Sigmoid colon (tissue), 7 donors: ENCODE data around the gene MTA3. TPM values are rescaled to one million over a fixed set of nuclear protein-coding genes. Genes with fewer than 3 reads are reported as not detected.

Source experiments
- DNase-seq: peaks from one replicate; pipeline ENCODE4 v3.0.0-alpha.2; 2019
- H3K27ac ChIP-seq, 4 donors: fragments of 200-600 bp; sonication (generic); one replicate each; pipeline ENCODE4 v1.5.1; 2016 to 2019; ENCODE audit warnings: mild to moderate bottlenecking in 1 of 4
- H3K27me3 ChIP-seq, 3 donors: fragments of 200-600 bp; sonication (generic); one replicate each; pipeline ENCODE4 v1.5.1; 2019; ENCODE audit warnings: mild to moderate bottlenecking in 1 of 3
- H3K36me3 ChIP-seq, 4 donors: fragments of 200-600 bp; sonication (generic); one replicate each; pipeline ENCODE4 v1.5.1; 2016 to 2019
- H3K4me1 ChIP-seq, 4 donors: fragments of 200-600 bp; sonication (generic); one replicate each; pipeline ENCODE4 v1.5.1; 2017 to 2019
- H3K4me3 ChIP-seq, 4 donors: fragments of 200-600 bp; sonication (generic); one replicate each; pipeline ENCODE4 v1.5.1; 2017 to 2019; ENCODE audit warnings: mild to moderate bottlenecking in 2 of 4, moderate library complexity in 1 of 4
- H3K9me3 ChIP-seq, 4 donors: fragments of 200-600 bp in 3 of 4; sonication (generic) in 3 of 4; one replicate each; pipeline versions ENCODE4 v1.5.1 to v1.6.1; 2013 to 2019
- EP300 ChIP-seq, 4 donors: sonication (generic); formaldehyde crosslinking; IDR thresholded peaks; one replicate each; pipeline ENCODE4 v1.6.1; 2017; ENCODE audit warnings: antibody characterized with exemption in 4 of 4
- POLR2A ChIP-seq, 2 donors: fragments of 450-650 bp; IDR thresholded peaks; one replicate each; pipeline ENCODE4 v1.6.1; 2016; ENCODE audit warnings: antibody characterized with exemption in 2 of 2, mild to moderate bottlenecking in 2 of 2, moderate library complexity in 2 of 2
- POLR2AphosphoS5 ChIP-seq, 4 donors: sonication (generic); formaldehyde crosslinking; IDR thresholded peaks; one replicate each; pipeline ENCODE4 v1.6.1; 2017; ENCODE audit warnings: antibody characterized with exemption in 4 of 4
- WGBS, 2 donors: extraction: QIAGEN DNeasy Blood & Tissue Kit; methylation state at CpG; one replicate each; pipeline ENCODE4 v1.1.7; 2013; 5-methylcytosine and 5-hydroxymethylcytosine counted together
- intact Hi-C: fragments of 100-400 bp; cut with DNase I; formaldehyde crosslinking; loops from one replicate; pipeline ENCODE4 v1.15.1; 2023
- polyA plus RNA-seq, 3 donors: library from polyadenylated mRNA; stranded (reverse); fragments of 200-250 nt; gene quantifications; one replicate each; pipeline ENCODE4 v1.2.3, GENCODE V29; 2013
- total RNA-seq, 4 donors: library from RNA; depleted of rRNA; stranded (reverse); fragments of >200 nt; gene quantifications; one replicate each; pipeline ENCODE4 v1.1.0, GENCODE V29; 2016
- TF ChIP-seq, protein P1 (sequence below), 4 experiments: fragments of 450-650 bp in 3 of 4; fragments of 200-600 bp in 1 of 4; IDR thresholded peaks; one replicate each; pipeline ENCODE4 v1.5.1; 2016 to 2019; ENCODE audit warnings: antibody characterized with exemption in 4 of 4, mild to moderate bottlenecking in 3 of 4, moderate library complexity in 2 of 4
- donor health status: healthy with polysubstance abuse.
- donor health status: Bipolar disorder and iron deficiency.
- donor health status: healthy.

The MTA3 gene
- total and polyA plus RNA-seq, 7 donors, result 24.5 to 53.2 (median 33.9) TPM

DNA sequence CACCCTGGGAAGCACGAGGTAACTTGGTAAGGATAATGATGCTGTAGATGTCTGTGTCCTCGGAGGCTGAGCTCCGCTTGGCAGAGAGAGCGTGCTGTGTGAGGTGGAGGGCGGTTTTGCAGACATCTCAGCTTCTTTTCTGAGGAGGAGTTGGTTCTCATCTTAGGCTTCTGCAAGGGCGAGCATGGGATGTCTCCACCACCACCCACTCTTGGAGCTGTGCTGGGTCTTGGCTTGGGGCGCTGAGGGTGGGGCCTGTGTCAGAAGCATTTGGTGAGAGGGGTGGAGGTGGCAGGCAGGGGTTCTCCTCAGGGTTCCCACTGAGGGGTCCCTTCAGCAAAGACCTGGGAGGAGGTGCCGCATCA, 186.3 kb downstream of the MTA3 start:
- TF ChIP-seq POLR2A (IDR thresholded peaks at IDR 0.05), result no peak
- no peak for TF ChIP-seq POLR2AphosphoS5 (IDR thresholded peaks at IDR 0.05)
- Histone ChIP-seq H3K4me3 (no peak overlapping the region), H3K36me3 (peaks cover 0 to 8% (median 0%) of the 10 kb centered on the region in 4 donors), H3K27ac (peak overlapping the region in 1 of 4 donors; percentile 9), H3K27me3 (no peaks in the 10 kb centered on the region), H3K9me3 (no peaks in the 10 kb centered on the region), H3K4me1 (peaks cover 0 to 19% (median 12%) of the 10 kb centered on the region in 4 donors)
- intact Hi-C loops, result no loop called here
- no peak for DNase-seq
- 86 to 89% methylated on average over 8 of the region's 8 CpGs for WGBS, 2 donors

DNA sequence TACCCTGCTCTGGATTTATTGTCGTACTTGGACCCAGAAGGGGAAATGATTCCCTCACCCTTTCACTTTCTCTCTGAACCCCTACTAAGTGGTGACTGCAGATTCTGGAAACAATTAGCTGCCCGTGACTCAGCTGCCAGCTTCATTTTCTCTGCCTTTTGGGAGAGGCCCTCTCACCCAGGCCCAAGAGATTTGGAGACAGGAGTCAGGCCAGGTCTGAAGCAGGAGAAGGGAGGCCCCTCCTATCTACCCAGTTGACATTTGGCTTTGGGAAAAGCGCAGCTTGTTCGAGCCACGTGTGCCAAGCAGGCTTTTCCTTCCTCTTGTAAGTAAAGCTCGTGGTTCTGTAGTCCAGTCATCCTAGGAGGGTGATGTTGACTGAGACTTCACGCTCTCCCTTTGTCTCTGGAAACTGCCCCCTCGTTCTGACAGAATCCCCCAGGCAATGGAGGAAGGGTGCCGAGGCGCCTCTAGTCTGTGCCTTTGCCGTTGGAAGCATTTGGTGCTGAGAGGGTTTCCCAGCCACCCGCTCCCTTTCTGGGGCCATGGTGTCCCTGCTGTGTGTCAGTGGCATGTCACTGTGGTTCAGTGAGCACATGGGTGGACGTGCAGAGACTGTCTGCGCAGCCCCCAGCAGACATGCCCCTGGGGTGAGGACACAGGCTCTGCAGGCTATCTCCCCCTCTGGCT, 186.9 kb downstream of the MTA3 start:
- Histone ChIP-seq H3K27me3 (no peaks in the 10 kb centered on the region), H3K4me3 (no peak overlapping the region), H3K27ac (no peak overlapping the region), H3K4me1 (peaks cover 0 to 19% (median 12%) of the 10 kb centered on the region in 4 donors), H3K9me3 (no peaks in the 10 kb centered on the region), H3K36me3 (peaks cover 0 to 8% (median 0%) of the 10 kb centered on the region in 4 donors)
- DNase-seq, result no peak
- WGBS, 2 donors, result 75 to 88% methylated on average over 14 of the region's 14 CpGs
- TF ChIP-seq POLR2A (IDR thresholded peaks at IDR 0.05) (no peak), EP300 (IDR thresholded peaks at IDR 0.05) (no peak), POLR2AphosphoS5 (IDR thresholded peaks at IDR 0.05) (no peak)
- TF ChIP-seq, protein P1, sequence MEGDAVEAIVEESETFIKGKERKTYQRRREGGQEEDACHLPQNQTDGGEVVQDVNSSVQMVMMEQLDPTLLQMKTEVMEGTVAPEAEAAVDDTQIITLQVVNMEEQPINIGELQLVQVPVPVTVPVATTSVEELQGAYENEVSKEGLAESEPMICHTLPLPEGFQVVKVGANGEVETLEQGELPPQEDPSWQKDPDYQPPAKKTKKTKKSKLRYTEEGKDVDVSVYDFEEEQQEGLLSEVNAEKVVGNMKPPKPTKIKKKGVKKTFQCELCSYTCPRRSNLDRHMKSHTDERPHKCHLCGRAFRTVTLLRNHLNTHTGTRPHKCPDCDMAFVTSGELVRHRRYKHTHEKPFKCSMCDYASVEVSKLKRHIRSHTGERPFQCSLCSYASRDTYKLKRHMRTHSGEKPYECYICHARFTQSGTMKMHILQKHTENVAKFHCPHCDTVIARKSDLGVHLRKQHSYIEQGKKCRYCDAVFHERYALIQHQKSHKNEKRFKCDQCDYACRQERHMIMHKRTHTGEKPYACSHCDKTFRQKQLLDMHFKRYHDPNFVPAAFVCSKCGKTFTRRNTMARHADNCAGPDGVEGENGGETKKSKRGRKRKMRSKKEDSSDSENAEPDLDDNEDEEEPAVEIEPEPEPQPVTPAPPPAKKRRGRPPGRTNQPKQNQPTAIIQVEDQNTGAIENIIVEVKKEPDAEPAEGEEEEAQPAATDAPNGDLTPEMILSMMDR (IDR thresholded peaks at IDR 0.05), result no peak
- intact Hi-C loops, result no loop called here

DNA sequence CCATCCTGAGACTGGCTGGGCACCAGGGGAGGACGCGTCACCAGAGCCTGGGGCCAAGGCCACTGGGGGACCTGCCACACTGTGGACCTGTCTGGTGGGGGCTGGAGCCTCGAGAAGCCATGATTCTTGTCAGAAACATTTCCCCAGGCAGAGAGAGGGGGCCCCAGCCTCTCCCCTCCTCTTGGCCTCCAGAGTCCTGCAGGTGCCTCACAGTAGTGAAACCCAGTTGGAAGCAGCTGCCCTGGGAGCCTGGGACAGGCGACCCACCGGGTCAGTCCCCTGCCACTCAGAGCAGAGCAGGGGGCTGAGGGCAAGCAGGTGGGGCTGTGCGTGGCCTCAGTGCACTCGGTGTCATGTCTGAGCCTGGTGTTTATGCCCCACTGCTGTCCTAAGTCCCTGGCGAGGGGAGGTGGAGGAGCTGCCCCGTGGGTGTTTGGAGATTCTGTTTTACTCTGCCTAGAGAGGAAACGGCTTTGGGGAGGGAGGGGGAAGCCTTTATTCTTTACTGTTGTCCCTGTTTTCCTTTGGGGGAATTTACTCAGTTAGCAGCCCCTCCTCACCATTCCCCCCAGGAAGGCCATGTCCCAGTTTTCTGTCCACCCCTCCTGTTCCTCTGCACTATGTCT, 187.8 kb downstream of the MTA3 start:
- Histone ChIP-seq H3K36me3 (peaks cover 0 to 8% (median 0%) of the 10 kb centered on the region in 4 donors), H3K4me3 (no peak overlapping the region), H3K4me1 (peaks cover 0 to 15% (median 6%) of the 10 kb centered on the region in 4 donors), H3K27me3 (no peaks in the 10 kb centered on the region), H3K9me3 (no peaks in the 10 kb centered on the region), H3K27ac (no peak overlapping the region)
- 81 to 89% methylated on average over 10 of the region's 10 CpGs for WGBS, 2 donors
- intact Hi-C loops, result no loop called here
- DNase-seq, result no peak
- TF ChIP-seq, protein P1 (IDR thresholded peaks at IDR 0.05), result no peak
- TF ChIP-seq POLR2A (IDR thresholded peaks at IDR 0.05) (no peak), EP300 (IDR thresholded peaks at IDR 0.05) (no peak)

DNA sequence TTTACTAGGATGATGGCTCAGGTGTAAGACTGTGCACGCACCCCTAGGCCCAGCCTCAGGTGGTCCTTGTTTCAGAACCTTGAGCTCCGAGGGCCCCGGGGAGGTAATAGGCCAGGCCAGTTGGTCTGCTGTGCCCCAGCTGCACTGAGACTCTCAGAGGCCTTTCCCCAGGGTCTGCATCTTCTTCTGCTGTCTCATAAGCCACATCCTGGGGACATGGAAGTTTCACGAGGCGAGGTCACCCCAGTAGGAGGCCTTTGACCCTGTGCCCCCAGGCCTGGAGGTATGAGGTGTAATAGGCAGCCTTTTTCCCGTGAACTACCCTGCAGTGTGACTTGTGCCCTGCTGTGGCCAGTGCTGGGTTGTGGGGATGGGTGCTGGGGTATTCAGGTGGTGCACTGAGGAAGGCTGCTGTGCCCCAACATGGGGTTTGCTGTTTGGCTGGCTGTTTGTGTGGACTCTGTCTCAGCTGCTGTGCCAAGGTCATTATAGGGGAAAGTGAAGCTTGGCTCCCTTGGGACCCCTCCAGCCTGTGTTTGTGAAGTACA, 188.6 kb downstream of the MTA3 start:
- H3K27me3 ChIP-seq, result no peaks in the 10 kb centered on the region
- H3K27ac ChIP-seq, result no peak overlapping the region
- intact Hi-C loops, result no loop called here
- peaks cover 0 to 8% (median 0%) of the 10 kb centered on the region in 4 donors for H3K36me3 ChIP-seq
- TF ChIP-seq EP300 (IDR thresholded peaks at IDR 0.05), result no peak
- TF ChIP-seq POLR2AphosphoS5 (IDR thresholded peaks at IDR 0.05), result no peak
- no peak for TF ChIP-seq POLR2A (IDR thresholded peaks at IDR 0.05)
- TF ChIP-seq, protein P1 (IDR thresholded peaks at IDR 0.05), result no peak
- H3K9me3 ChIP-seq, result no peaks in the 10 kb centered on the region
- no peak overlapping the region for H3K4me3 ChIP-seq
- H3K4me1 ChIP-seq, result peaks cover 0 to 10% (median under 1%) of the 10 kb centered on the region in 4 donors
- no peak for DNase-seq
- 80 to 85% methylated on average over 6 of the region's 6 CpGs for WGBS, 2 donors

DNA sequence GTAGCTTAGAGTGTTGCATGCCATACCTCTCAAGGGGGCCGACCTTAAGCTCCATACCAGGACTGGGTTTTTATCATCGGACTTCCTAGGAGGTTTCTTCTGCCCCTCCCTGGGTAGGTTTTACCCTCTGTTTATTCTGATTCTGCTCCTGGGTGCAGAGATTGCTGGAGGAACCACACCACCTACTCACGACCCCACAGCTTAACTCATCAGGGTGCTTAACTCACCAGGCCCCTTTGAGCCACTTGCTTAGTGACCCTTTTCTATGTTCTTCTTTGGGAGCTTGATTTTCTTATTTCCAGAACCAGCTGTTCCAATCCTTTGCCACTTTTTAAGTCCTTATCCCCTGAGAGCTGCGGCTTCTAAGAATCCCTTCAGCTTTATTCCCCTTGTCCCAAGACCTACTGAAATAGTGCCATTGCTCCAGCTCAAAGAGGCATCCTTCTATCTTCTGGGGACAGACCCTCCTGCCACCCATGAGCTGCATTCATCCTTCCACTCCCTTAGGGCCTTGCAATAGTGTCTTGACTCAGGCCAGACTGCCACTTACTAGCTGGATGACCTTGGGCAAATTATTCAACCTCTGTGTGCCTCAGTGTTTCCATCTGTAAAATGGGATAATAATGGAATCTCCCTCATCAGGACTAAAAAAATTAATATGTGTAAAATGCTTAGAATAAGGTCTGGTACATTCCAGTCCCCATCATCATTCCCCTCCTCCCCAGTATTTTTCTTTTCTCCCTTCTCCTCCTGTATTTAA, 189.7 kb downstream of the MTA3 start:
- intact Hi-C loops, result no loop called here
- 81 to 91% methylated on average over 4 of the region's 4 CpGs for WGBS, 2 donors
- Histone ChIP-seq H3K27ac (no peak overlapping the region), H3K4me1 (peaks cover 0 to 10% (median 0%) of the 10 kb centered on the region in 4 donors), H3K27me3 (no peaks in the 10 kb centered on the region), H3K9me3 (no peaks in the 10 kb centered on the region), H3K4me3 (no peak overlapping the region), H3K36me3 (peaks cover 0 to 8% (median 0%) of the 10 kb centered on the region in 4 donors)
- DNase-seq, result no peak
- TF ChIP-seq POLR2AphosphoS5 (IDR thresholded peaks at IDR 0.05) (no peak), EP300 (IDR thresholded peaks at IDR 0.05) (no peak), POLR2A (IDR thresholded peaks at IDR 0.05) (no peak)
- TF ChIP-seq, protein P1 (IDR thresholded peaks at IDR 0.05), result no peak
